ENCODE results near the gene MELK. TPM values are rescaled to one million over a fixed set of nuclear protein-coding genes. Genes with fewer than 3 reads are reported as not detected.

MELK gene
- polyA plus RNA-seq, 3 donors, result 0.08 TPM; not detected in 2

DNA sequence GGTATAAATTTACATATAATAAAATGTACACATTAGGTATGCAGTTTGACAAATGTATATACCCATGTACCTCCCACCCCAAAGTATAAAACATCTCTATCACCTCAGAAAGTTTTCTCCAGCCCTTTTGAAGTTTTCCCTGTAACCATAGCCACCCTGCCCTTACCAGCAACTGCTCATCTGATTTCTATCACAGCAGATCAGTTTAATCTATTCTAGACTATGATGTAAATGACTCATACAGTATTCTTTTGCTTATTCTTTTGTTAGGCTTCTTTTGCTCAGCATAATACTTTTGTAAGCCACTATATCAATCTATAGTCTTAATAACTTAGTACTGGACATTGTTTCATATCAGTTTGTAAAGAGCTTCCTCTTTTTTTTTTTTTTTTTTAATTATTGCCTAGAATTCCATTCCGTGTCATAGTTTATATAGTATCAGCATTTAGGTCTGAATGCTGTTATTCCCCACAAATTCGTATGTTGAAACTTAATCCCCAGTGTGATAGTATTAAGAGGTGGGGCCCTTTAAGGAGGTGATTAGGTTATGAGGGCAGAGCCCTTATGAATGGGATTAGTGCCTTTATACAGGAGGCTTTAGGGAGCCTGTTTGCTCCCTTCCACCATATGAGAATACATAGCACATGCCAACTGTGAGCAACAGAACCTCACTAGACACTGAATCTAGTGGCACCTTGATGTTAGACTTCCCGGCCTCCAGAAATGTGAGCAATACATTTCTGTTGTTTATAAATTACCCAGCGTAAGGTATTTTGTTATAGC lies 20.3 kb downstream of the MELK start:
- H3K27me3 ChIP-seq (ENCODE audit: control insufficient read depth in 2 of 2, insufficient read depth in 2 of 2, low read length in 2 of 2), result no peaks in the 10 kb centered on the region
- peaks cover 0 to 1% (median 0%) of the 10 kb centered on the region in 7 donors for H3K9me3 Mint-ChIP-seq
- intact Hi-C loops (cut with micrococcal nuclease), result no loop called here
- H3K36me3 Mint-ChIP-seq, result peaks cover 47 to 86% of the 10 kb centered on the region in 2 donors
- no peak overlapping the region for H3K4me3 ChIP-seq (replicated peaks in 1 of 3; ENCODE audit: low read depth in 2 of 3, low read length in 3 of 3)
- H3K27ac ChIP-seq (ENCODE audit: low read depth in 1 of 2, low read length in 2 of 2), result no peak overlapping the region
- H3K4me1 ChIP-seq (ENCODE audit: control insufficient read depth in 1 of 2, insufficient read depth in 2 of 2, low read length in 2 of 2), result no peaks in the 10 kb centered on the region
- 100% methylated on average over 1 of the region's 4 CpGs for WGBS (ENCODE audit: insufficient coverage)
- H3K4me2 ChIP-seq (replicated peaks; ENCODE audit: extremely low read depth, low read length, poor library complexity, severe bottlenecking), result no peak overlapping the region
- no peaks in the 10 kb centered on the region for H4K20me1 ChIP-seq (ENCODE audit: insufficient read depth, low read length)
- DNase-seq, result no peak
- H3K27ac Mint-ChIP-seq, result peak overlapping the region in 1 of 7 donors; percentile 83
- H3K4me1 Mint-ChIP-seq, result no peaks in the 10 kb centered on the region
- no peaks in the 10 kb centered on the region for H3K9me3 ChIP-seq (replicated peaks in 1 of 2; ENCODE audit: control insufficient read depth in 1 of 2, insufficient read depth in 1 of 2, low read length in 2 of 2)
- no peak overlapping the region for H3K9ac ChIP-seq (ENCODE audit: insufficient read depth, low read length, poor library complexity, severe bottlenecking)
- TF ChIP-seq, protein P1, sequence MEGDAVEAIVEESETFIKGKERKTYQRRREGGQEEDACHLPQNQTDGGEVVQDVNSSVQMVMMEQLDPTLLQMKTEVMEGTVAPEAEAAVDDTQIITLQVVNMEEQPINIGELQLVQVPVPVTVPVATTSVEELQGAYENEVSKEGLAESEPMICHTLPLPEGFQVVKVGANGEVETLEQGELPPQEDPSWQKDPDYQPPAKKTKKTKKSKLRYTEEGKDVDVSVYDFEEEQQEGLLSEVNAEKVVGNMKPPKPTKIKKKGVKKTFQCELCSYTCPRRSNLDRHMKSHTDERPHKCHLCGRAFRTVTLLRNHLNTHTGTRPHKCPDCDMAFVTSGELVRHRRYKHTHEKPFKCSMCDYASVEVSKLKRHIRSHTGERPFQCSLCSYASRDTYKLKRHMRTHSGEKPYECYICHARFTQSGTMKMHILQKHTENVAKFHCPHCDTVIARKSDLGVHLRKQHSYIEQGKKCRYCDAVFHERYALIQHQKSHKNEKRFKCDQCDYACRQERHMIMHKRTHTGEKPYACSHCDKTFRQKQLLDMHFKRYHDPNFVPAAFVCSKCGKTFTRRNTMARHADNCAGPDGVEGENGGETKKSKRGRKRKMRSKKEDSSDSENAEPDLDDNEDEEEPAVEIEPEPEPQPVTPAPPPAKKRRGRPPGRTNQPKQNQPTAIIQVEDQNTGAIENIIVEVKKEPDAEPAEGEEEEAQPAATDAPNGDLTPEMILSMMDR (IDR thresholded peaks at IDR 0.05), result no peak
- no peaks in the 10 kb centered on the region for H3K27me3 Mint-ChIP-seq (ENCODE audit: low read depth in 3 of 3)
- no peaks in the 10 kb centered on the region for H3K79me2 ChIP-seq (ENCODE audit: insufficient read depth, low read length)
- H3K36me3 ChIP-seq (replicated peaks in 1 of 2; ENCODE audit: control insufficient read depth in 1 of 2, insufficient read depth in 2 of 2, low read length in 2 of 2), result peaks cover 28 to 79% of the 10 kb centered on the region in 2 donors
- no peak overlapping the region for H3K4me3 Mint-ChIP-seq
- H2AFZ ChIP-seq (ENCODE audit: insufficient read depth, low read depth, low read length, poor library complexity, severe bottlenecking), result no peak overlapping the region

DNA sequence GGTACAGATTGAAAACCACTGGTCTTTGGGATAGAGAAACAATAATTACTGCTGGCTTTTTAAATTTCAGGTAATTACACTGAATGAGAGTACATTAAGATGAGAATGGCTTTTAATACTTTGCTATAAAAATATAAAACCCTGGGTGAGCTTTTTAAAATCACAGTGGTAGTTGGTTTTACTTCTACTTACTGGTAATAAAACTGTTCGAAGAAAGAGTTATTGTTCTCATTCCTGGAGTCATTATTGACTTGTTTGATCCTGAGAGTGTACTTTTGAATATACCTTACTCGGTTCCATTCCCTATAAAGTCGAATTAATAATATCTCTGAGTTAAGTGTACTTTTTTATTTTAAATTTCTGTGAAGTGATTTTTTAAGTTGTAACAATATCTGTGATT lies 21.5 kb downstream of the MELK start:
- H3K4me1 Mint-ChIP-seq, result no peaks in the 10 kb centered on the region
- DNase-seq, result no peak
- peaks cover 53 to 86% of the 10 kb centered on the region in 2 donors for H3K36me3 Mint-ChIP-seq
- H3K9me3 ChIP-seq (replicated peaks in 1 of 2; ENCODE audit: control insufficient read depth in 1 of 2, insufficient read depth in 1 of 2, low read length in 2 of 2), result no peaks in the 10 kb centered on the region
- peaks cover 0 to 1% (median 0%) of the 10 kb centered on the region in 7 donors for H3K9me3 Mint-ChIP-seq
- no peaks in the 10 kb centered on the region for H3K27me3 ChIP-seq (ENCODE audit: control insufficient read depth in 2 of 2, insufficient read depth in 2 of 2, low read length in 2 of 2)
- TF ChIP-seq, protein P1 (IDR thresholded peaks at IDR 0.05), result no peak
- no peaks in the 10 kb centered on the region for H3K27me3 Mint-ChIP-seq (ENCODE audit: low read depth in 3 of 3)
- H3K4me1 ChIP-seq (ENCODE audit: control insufficient read depth in 1 of 2, insufficient read depth in 2 of 2, low read length in 2 of 2), result no peaks in the 10 kb centered on the region
- no peak overlapping the region for H3K9ac ChIP-seq (ENCODE audit: insufficient read depth, low read length, poor library complexity, severe bottlenecking)
- WGBS (ENCODE audit: insufficient coverage), result no CpG with 5 or more reads among the region's 3 CpGs
- H3K4me3 Mint-ChIP-seq, result no peak overlapping the region
- H3K4me3 ChIP-seq (replicated peaks in 1 of 3; ENCODE audit: low read depth in 2 of 3, low read length in 3 of 3), result no peak overlapping the region
- peaks cover 32 to 84% of the 10 kb centered on the region in 2 donors for H3K36me3 ChIP-seq (replicated peaks in 1 of 2; ENCODE audit: control insufficient read depth in 1 of 2, insufficient read depth in 2 of 2, low read length in 2 of 2)
- H4K20me1 ChIP-seq (ENCODE audit: insufficient read depth, low read length), result no peaks in the 10 kb centered on the region
- no peak overlapping the region for H3K4me2 ChIP-seq (replicated peaks; ENCODE audit: extremely low read depth, low read length, poor library complexity, severe bottlenecking)
- no peak overlapping the region for H2AFZ ChIP-seq (ENCODE audit: insufficient read depth, low read depth, low read length, poor library complexity, severe bottlenecking)
- intact Hi-C loops (cut with micrococcal nuclease), result no loop called here
- H3K27ac Mint-ChIP-seq, result peak overlapping the region in 1 of 7 donors; percentile 26
- no peaks in the 10 kb centered on the region for H3K79me2 ChIP-seq (ENCODE audit: insufficient read depth, low read length)
- H3K27ac ChIP-seq (ENCODE audit: low read depth in 1 of 2, low read length in 2 of 2), result no peak overlapping the region
